Glomerular visceral epithelial cell (primary cell): ENCODE results near the gene MTMR1.

Experiments used
- DNase-seq: peaks from one replicate; pipeline ENCODE4 v3.0.0-alpha.2; 2016; ENCODE audit errors: extremely low spot score

Gene MTMR1

GRCh38 chrX:150692831-150693724, at the start of gene MTMR1:
Gene MTMR1, plus strand, starts transcription at chrX:150693396. Its CDS starts 135 bp downstream, at chrX:150693531.
- DNase-seq = peak; percentile 37

- no peak for DNase-seq
Measured at GRCh38 chrX:150643958-150644357, 49.2 kb upstream of the MTMR1 start.

GRCh38 chrX:150644422-150644821, 48.8 kb upstream of the MTMR1 start:
- DNase-seq = no peak

GRCh38 chrX:150647331-150647730, 45.9 kb upstream of the MTMR1 start:
- no peak for DNase-seq

- DNase-seq = no peak
Measured at GRCh38 chrX:150648296-150648940, 44.8 kb upstream of the MTMR1 start.

- DNase-seq = no peak
Measured at GRCh38 chrX:150649096-150649870, 43.9 kb upstream of the MTMR1 start.

- DNase-seq = no peak
Measured at GRCh38 chrX:150651906-150652305, 41.3 kb upstream of the MTMR1 start.

GRCh38 chrX:150655788-150656187, 37.4 kb upstream of the MTMR1 start:
- no peak for DNase-seq

- no peak for DNase-seq
Measured at GRCh38 chrX:150663073-150663472, 30.1 kb upstream of the MTMR1 start.

GRCh38 chrX:150664290-150664689, 28.9 kb upstream of the MTMR1 start:
- peak; percentile 33 for DNase-seq

- DNase-seq = no peak
Measured at GRCh38 chrX:150676221-150676620, 17.0 kb upstream of the MTMR1 start.

GRCh38 chrX:150680974-150681373, 12.2 kb upstream of the MTMR1 start:
- peak; percentile 14 for DNase-seq

GRCh38 chrX:150683112-150683511, 10.1 kb upstream of the MTMR1 start:
- no peak for DNase-seq

- DNase-seq = peak; percentile 47
Measured at GRCh38 chrX:150683536-150684146, 9.6 kb upstream of the MTMR1 start.

- DNase-seq = peak; percentile 87
Measured at GRCh38 chrX:150688911-150689451, 4.2 kb upstream of the MTMR1 start.

- DNase-seq = peak; percentile 80
Measured at GRCh38 chrX:150690126-150690525, 3.1 kb upstream of the MTMR1 start.

GRCh38 chrX:150692296-150692695, 900 bp upstream of the MTMR1 start:
- DNase-seq = no peak

- DNase-seq = peak; percentile 68
Measured at GRCh38 chrX:150693725-150694574, 754 bp downstream of the MTMR1 start.

- no peak for DNase-seq
Measured at GRCh38 chrX:150694738-150695410, 1.7 kb downstream of the MTMR1 start.

- DNase-seq = no peak
Measured at GRCh38 chrX:150696331-150696730, 3.1 kb downstream of the MTMR1 start.
